Measurements from ENCODE around the gene GNG12. TPM values are rescaled to one million over a fixed set of nuclear protein-coding genes. Genes with fewer than 3 reads are reported as not detected.

GNG12 gene
- total RNA-seq, 2 donors from 2014 or later: 29.1 to 45.4 TPM

- Histone ChIP-seq H3K36me3 (no peaks in the 10 kb centered on the region), H3K4me1 (peaks cover 0 to 36% of the 10 kb centered on the region in 2 donors), H3K9me3 (no peaks in the 10 kb centered on the region), H3K4me3 (no peak overlapping the region), H3K27me3 (no peaks in the 10 kb centered on the region), H3K27ac (no peak overlapping the region)
- TF ChIP-seq CTCF (IDR thresholded peaks at IDR 0.05): no peak
- no peak for DNase-seq (ENCODE audit: low spot score)
These were observed 110.1 kb downstream of the GNG12 start for GRCh38 chr1:67723126-67723525.

- Histone ChIP-seq H3K27me3 (no peaks in the 10 kb centered on the region), H3K4me1 (peaks cover 0 to 36% of the 10 kb centered on the region in 2 donors), H3K36me3 (no peaks in the 10 kb centered on the region), H3K27ac (no peak overlapping the region), H3K9me3 (no peaks in the 10 kb centered on the region), H3K4me3 (no peak overlapping the region)
- DNase-seq (ENCODE audit: low spot score): no peak
- no peak for TF ChIP-seq CTCF (IDR thresholded peaks at IDR 0.05)
These were observed 110.8 kb downstream of the GNG12 start for GRCh38 chr1:67722292-67722944.

DNA sequence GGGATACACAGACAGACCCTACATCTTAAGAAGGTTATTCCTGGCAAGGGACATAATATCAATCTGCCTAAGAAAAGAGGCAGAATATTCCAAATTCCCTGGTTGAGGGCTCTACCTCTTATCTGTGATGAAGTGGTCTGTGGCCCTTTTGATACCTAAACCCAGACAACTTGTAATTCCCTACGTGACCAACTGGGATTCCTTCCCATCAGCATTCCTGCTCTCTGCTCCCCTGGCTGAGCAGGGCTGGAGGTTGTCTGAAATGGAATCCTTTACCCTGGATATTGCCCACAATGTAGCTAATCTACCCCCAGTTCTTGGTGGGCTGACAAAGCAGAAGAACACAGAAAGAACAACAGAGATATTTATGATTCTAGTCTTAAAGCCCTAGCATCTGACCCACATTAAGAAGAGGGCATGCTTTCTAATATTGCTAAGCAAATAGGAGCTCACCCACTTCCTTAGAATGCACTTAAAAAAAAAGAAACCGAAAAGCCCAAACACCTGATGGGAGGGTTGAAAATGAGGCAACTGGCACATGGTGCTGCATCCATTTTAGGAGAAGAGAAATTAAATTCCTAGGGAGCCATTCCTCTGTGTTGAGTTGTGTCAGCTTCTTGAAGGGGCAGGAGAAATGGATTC, 111.5 kb downstream of the GNG12 start:
- Histone ChIP-seq H3K4me3 (no peak overlapping the region), H3K27me3 (no peaks in the 10 kb centered on the region), H3K36me3 (no peaks in the 10 kb centered on the region), H3K4me1 (peaks cover 0 to 36% of the 10 kb centered on the region in 2 donors), H3K9me3 (no peaks in the 10 kb centered on the region), H3K27ac (no peak overlapping the region)
- no peak for DNase-seq (ENCODE audit: low spot score)
- TF ChIP-seq CTCF (IDR thresholded peaks at IDR 0.05): no peak

- Histone ChIP-seq H3K4me1 (peaks cover 0 to 36% of the 10 kb centered on the region in 2 donors), H3K27me3 (no peaks in the 10 kb centered on the region), H3K36me3 (no peaks in the 10 kb centered on the region), H3K27ac (no peak overlapping the region), H3K9me3 (no peaks in the 10 kb centered on the region), H3K4me3 (no peak overlapping the region)
- DNase-seq (ENCODE audit: low spot score): no peak
- TF ChIP-seq CTCF (IDR thresholded peaks at IDR 0.05): no peak
These were observed 112.2 kb downstream of the GNG12 start for GRCh38 chr1:67721112-67721511.

GRCh38 chr1:67719329-67720196, 113.7 kb downstream of the GNG12 start:
- Histone ChIP-seq H3K4me3 (no peak overlapping the region), H3K9me3 (no peaks in the 10 kb centered on the region), H3K36me3 (no peaks in the 10 kb centered on the region), H3K27me3 (no peaks in the 10 kb centered on the region), H3K4me1 (peaks cover 0 to 24% of the 10 kb centered on the region in 2 donors), H3K27ac (no peak overlapping the region)
- no peak for TF ChIP-seq CTCF (IDR thresholded peaks at IDR 0.05)
- DNase-seq (ENCODE audit: low spot score): no peak

Measured in right atrium auricular region (tissue), 2 donors.